ENCODE data around the gene FNDC1.

The FNDC1 gene

DNA sequence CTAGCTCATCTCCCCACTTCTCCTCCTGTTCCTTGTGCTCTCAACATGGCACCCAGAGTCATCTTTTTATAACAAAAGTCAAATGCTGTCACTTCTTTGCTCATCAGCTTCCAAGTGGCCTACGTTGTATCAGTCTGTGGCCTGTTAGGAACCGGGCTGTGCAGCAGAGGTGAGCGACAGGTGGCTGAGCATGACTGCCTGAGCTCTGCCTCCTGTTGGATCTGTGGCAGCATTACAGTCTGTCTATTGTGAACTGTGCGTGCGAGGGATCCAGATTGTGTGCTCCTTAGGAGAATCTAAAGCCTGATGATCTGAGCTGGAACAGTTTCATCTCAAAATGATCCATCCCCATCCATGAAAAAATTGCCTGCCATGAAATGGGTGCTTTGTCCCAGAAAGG, 129.6 kb downstream of the FNDC1 start:
- no peaks in the 10 kb centered on the region for H3K9me3 ChIP-seq (ENCODE audit: insufficient read depth, low read length)
- H4K20me1 ChIP-seq (ENCODE audit: insufficient read depth, low read length), result no peaks in the 10 kb centered on the region
- no peak overlapping the region for H3K27ac ChIP-seq (ENCODE audit: low read length)
- H2AFZ ChIP-seq (ENCODE audit: low read depth, low read length), result no peak overlapping the region
- no peak overlapping the region for H3K4me2 ChIP-seq (ENCODE audit: low read length)
- peaks cover 34% of the 10 kb centered on the region for H3K27me3 ChIP-seq (ENCODE audit: low read depth, low read length)
- H3K36me3 ChIP-seq (replicated peaks; ENCODE audit: low read depth, low read length), result no peaks in the 10 kb centered on the region
- peaks cover 8% of the 10 kb centered on the region for H3K4me1 ChIP-seq (ENCODE audit: low read length)
- no peak overlapping the region for H3K9ac ChIP-seq (ENCODE audit: low read length)
- TF ChIP-seq EZH2phosphoT487 (IDR thresholded peaks at IDR 0.05; ENCODE audit: low read depth), result no peak
- H3K79me2 ChIP-seq (ENCODE audit: low read length), result no peaks in the 10 kb centered on the region
- no peak overlapping the region for H3K4me3 ChIP-seq (ENCODE audit: low read length)

DNA sequence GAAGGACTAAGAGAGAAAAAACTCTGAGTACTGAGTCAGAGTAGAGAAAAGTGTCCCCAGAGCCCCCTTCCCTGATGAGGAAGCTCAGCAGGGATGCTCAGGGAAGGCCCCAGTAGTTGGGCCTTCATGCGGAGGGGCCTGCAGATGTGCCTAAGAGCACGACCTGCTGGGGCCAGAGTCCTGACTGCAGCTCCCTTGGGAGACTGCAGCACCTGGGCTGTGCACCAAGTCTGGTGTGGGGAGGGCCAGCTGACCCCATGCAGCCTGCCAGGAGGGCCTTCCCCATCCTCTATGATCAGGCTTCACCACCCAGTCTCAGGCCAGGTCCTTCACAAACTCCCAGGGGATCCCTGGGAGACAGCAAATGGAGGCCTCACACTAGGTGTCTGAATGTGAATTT, 130.4 kb downstream of the FNDC1 start:
- TF ChIP-seq, protein P1, sequence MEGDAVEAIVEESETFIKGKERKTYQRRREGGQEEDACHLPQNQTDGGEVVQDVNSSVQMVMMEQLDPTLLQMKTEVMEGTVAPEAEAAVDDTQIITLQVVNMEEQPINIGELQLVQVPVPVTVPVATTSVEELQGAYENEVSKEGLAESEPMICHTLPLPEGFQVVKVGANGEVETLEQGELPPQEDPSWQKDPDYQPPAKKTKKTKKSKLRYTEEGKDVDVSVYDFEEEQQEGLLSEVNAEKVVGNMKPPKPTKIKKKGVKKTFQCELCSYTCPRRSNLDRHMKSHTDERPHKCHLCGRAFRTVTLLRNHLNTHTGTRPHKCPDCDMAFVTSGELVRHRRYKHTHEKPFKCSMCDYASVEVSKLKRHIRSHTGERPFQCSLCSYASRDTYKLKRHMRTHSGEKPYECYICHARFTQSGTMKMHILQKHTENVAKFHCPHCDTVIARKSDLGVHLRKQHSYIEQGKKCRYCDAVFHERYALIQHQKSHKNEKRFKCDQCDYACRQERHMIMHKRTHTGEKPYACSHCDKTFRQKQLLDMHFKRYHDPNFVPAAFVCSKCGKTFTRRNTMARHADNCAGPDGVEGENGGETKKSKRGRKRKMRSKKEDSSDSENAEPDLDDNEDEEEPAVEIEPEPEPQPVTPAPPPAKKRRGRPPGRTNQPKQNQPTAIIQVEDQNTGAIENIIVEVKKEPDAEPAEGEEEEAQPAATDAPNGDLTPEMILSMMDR (IDR thresholded peaks at IDR 0.05; ENCODE audit: low read depth, low read length), result no peak
- TF ChIP-seq EZH2phosphoT487 (IDR thresholded peaks at IDR 0.05; ENCODE audit: low read depth), result no peak
- H4K20me1 ChIP-seq (ENCODE audit: insufficient read depth, low read length), result no peaks in the 10 kb centered on the region
- no peak overlapping the region for H3K27ac ChIP-seq (ENCODE audit: low read length)
- H3K27me3 ChIP-seq (ENCODE audit: low read depth, low read length), result peaks cover 31% of the 10 kb centered on the region
- H3K79me2 ChIP-seq (ENCODE audit: low read length), result no peaks in the 10 kb centered on the region
- no peak overlapping the region for H3K9ac ChIP-seq (ENCODE audit: low read length)
- no peak overlapping the region for H3K4me2 ChIP-seq (ENCODE audit: low read length)
- H3K9me3 ChIP-seq (ENCODE audit: insufficient read depth, low read length), result no peaks in the 10 kb centered on the region
- H3K4me3 ChIP-seq (ENCODE audit: low read length), result no peak overlapping the region
- peaks cover 8% of the 10 kb centered on the region for H3K4me1 ChIP-seq (ENCODE audit: low read length)
- no peaks in the 10 kb centered on the region for H3K36me3 ChIP-seq (replicated peaks; ENCODE audit: low read depth, low read length)
- H2AFZ ChIP-seq (ENCODE audit: low read depth, low read length), result no peak overlapping the region

DNA sequence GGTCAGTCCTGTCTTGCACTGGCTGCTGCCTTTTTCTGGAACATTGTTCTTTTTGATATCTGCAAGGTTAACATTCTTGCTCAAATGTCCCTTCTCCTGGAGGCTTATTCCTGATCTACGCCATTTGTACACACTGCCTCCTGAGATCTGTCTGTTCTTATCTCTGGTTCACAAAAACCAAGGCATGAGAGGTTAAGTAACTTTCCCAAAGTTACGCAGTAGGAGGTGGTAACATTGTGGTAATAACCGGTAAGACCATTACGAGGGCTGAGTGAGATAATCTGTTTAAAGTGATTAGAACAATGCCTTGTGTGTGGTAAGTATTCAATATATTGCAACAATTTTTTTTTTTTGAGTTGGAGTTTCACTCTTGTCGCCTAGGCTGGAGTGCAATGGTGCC, 132.1 kb downstream of the FNDC1 start:
- H3K79me2 ChIP-seq (ENCODE audit: low read length), result no peaks in the 10 kb centered on the region
- H2AFZ ChIP-seq (ENCODE audit: low read depth, low read length), result no peak overlapping the region
- no peaks in the 10 kb centered on the region for H3K9me3 ChIP-seq (ENCODE audit: insufficient read depth, low read length)
- H3K4me2 ChIP-seq (ENCODE audit: low read length), result no peak overlapping the region
- H3K4me3 ChIP-seq (ENCODE audit: low read length), result no peak overlapping the region
- no peak overlapping the region for H3K27ac ChIP-seq (ENCODE audit: low read length)
- H3K9ac ChIP-seq (ENCODE audit: low read length), result no peak overlapping the region
- H3K4me1 ChIP-seq (ENCODE audit: low read length), result no peaks in the 10 kb centered on the region
- H3K27me3 ChIP-seq (ENCODE audit: low read depth, low read length), result peaks cover 15% of the 10 kb centered on the region
- TF ChIP-seq, protein P1 (IDR thresholded peaks at IDR 0.05; ENCODE audit: low read depth, low read length), result no peak
- TF ChIP-seq EZH2phosphoT487 (IDR thresholded peaks at IDR 0.05; ENCODE audit: low read depth), result no peak
- no peaks in the 10 kb centered on the region for H3K36me3 ChIP-seq (replicated peaks; ENCODE audit: low read depth, low read length)
- H4K20me1 ChIP-seq (ENCODE audit: insufficient read depth, low read length), result no peaks in the 10 kb centered on the region

DNA sequence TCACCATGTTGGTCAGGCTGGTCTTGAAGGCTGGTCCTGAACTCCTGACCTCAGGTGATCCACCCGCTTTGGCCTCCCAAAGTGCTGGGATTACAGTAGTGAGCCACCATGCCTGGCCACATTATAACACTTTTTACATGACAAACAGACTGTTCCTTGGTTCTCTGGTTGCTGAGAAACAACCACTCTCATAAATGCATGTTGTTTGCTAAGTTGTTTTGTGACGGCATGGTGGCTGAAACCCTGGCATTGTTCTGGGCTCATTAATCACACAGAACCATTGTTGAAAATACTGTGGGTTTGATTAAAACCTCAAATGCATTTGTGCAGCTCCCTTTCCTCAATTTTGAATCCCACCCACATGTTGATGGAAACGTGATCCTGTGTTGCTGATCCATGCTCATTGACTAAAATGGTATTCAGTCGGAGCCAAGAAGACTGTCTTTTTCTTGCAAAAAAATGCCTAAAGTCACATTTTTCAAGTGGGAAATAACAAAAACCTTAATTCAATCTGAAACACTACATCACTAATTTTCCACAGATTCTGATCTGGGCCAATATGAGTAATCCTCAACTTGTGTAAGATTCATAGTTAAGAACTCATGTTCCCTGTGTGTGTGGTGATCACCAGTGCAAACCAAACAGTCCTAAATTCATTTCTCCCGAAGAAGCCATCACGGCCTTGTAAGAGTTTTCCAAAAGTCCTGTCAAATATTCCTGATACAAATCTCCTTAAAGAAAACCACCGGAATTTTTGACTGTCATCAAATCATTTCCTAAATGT, 132.8 kb downstream of the FNDC1 start:
- Histone ChIP-seq H3K27ac (ENCODE audit: low read length) (no peak overlapping the region), H3K9me3 (ENCODE audit: insufficient read depth, low read length) (no peaks in the 10 kb centered on the region), H3K9ac (ENCODE audit: low read length) (no peak overlapping the region), H3K79me2 (ENCODE audit: low read length) (no peaks in the 10 kb centered on the region), H3K36me3 (replicated peaks; ENCODE audit: low read depth, low read length) (no peaks in the 10 kb centered on the region), H3K27me3 (ENCODE audit: low read depth, low read length) (peaks cover 11% of the 10 kb centered on the region; the same call in 1 of the 2 replicates), H3K4me2 (ENCODE audit: low read length) (no peak overlapping the region), H4K20me1 (ENCODE audit: insufficient read depth, low read length) (no peaks in the 10 kb centered on the region), H2AFZ (ENCODE audit: low read depth, low read length) (no peak overlapping the region), H3K4me1 (ENCODE audit: low read length) (no peaks in the 10 kb centered on the region), H3K4me3 (ENCODE audit: low read length) (no peak overlapping the region)
- TF ChIP-seq, protein P1 (IDR thresholded peaks at IDR 0.05; ENCODE audit: low read depth, low read length), result no peak
- no peak for TF ChIP-seq EZH2phosphoT487 (IDR thresholded peaks at IDR 0.05; ENCODE audit: low read depth)

Measured in OCI-LY3 (cell line).